Esophagus squamous epithelium (tissue), 5 donors: ENCODE results near the gene TACR2. TPM values are rescaled to one million over a fixed set of nuclear protein-coding genes. Genes with fewer than 3 reads are reported as not detected.
A peak's percentile ranks its signal among the peaks of the same experiment; 100 is the strongest.

Experiments used
- DNase-seq: peaks from one replicate; lab custom pipeline; 2025; lab: John Stamatoyannopoulos, UW
- H3K27ac ChIP-seq, 4 donors: fragments of 200-600 bp; sonication (generic); one replicate each; pipeline ENCODE4 v1.5.1; 2016 to 2019; ENCODE audit warnings: mild to moderate bottlenecking in 1 of 4
- H3K27me3 ChIP-seq, 4 donors: fragments of 200-600 bp; sonication (generic); 1 replicate in 3 of 4; 2 replicates in 1 of 4; pipeline versions ENCODE4 v1.5.1 to v1.6.0; 2017 to 2021; ENCODE audit warnings: antibody characterized with exemption in 1 of 4
- H3K36me3 ChIP-seq, 3 donors: fragments of 200-600 bp; sonication (generic); one replicate each; pipeline ENCODE4 v1.5.1; 2016 to 2019
- H3K4me1 ChIP-seq, 3 donors: fragments of 200-600 bp; sonication (generic); one replicate each; pipeline ENCODE4 v1.5.1; 2017 to 2019
- H3K4me3 ChIP-seq, 4 donors: fragments of 200-600 bp; sonication (generic); 1 replicate in 3 of 4; 2 replicates in 1 of 4; pipeline ENCODE4 v1.5.1; 2016 to 2019; ENCODE audit warnings: mild to moderate bottlenecking in 2 of 4, moderate library complexity in 1 of 4
- H3K9me3 ChIP-seq, 3 donors: fragments of 200-600 bp; sonication (generic); one replicate each; pipeline ENCODE4 v1.5.1; 2016 to 2019
- POLR2A ChIP-seq, 4 donors: fragments of 450-650 bp; IDR thresholded peaks; one replicate each; pipeline ENCODE4 v1.6.1; 2017; ENCODE audit warnings: antibody characterized with exemption in 4 of 4, mild to moderate bottlenecking in 4 of 4, moderate library complexity in 3 of 4
- WGBS, 2 donors: methylation state at CpG; one replicate each; pipeline ENCODE4 v1.1.5; 2018; 5-methylcytosine and 5-hydroxymethylcytosine counted together
- intact Hi-C: fragments of 100-400 bp; cut with DNase I; formaldehyde crosslinking; loops from one replicate; pipeline ENCODE4 v1.15.0; 2022
- total RNA-seq, 4 donors: library from RNA; depleted of rRNA; stranded (reverse); fragments of >200 nt; gene quantifications; one replicate each; pipeline ENCODE4 v1.1.0, GENCODE V29; 2016
- TF ChIP-seq, protein P1 (sequence below), 6 experiments: fragments of 450-650 bp in 4 of 6; fragments of 200-600 bp in 2 of 6; sonication (generic) in 2 of 6; IDR thresholded peaks; one replicate each; pipeline ENCODE4 v1.5.1; 2016 to 2019; ENCODE audit warnings: antibody characterized with exemption in 6 of 6, mild to moderate bottlenecking in 4 of 6, moderate library complexity in 4 of 6
- donor health status: DM: yes; HTN: yes; CAD: no.

Gene TACR2
- total RNA-seq, 4 donors from 2014 or later: 0.72 to 24.0 (median 4.4) TPM

DNA sequence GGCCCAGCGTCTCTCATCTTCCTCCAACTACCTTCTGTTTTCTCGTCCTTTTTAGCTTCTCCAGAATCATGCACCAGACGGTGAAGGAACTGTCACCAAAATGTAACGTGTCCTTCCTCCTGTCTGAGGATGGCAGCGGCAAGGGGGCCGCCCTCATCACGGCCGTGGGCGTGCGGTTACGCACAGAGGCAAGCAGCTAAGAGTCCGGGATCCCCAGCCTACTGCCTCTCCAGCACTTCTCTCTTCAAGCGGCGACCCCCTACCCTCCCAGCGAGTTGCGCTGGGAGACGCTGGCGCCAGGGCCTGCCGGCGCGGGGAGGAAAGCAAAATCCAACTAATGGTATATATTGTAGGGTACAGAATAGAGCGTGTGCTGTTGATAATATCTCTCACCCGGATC, 15.8 kb downstream of the TACR2 start:
- no peak for DNase-seq
- TF ChIP-seq POLR2A (IDR thresholded peaks at IDR 0.05): no peak
- TF ChIP-seq, protein P1, sequence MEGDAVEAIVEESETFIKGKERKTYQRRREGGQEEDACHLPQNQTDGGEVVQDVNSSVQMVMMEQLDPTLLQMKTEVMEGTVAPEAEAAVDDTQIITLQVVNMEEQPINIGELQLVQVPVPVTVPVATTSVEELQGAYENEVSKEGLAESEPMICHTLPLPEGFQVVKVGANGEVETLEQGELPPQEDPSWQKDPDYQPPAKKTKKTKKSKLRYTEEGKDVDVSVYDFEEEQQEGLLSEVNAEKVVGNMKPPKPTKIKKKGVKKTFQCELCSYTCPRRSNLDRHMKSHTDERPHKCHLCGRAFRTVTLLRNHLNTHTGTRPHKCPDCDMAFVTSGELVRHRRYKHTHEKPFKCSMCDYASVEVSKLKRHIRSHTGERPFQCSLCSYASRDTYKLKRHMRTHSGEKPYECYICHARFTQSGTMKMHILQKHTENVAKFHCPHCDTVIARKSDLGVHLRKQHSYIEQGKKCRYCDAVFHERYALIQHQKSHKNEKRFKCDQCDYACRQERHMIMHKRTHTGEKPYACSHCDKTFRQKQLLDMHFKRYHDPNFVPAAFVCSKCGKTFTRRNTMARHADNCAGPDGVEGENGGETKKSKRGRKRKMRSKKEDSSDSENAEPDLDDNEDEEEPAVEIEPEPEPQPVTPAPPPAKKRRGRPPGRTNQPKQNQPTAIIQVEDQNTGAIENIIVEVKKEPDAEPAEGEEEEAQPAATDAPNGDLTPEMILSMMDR (IDR thresholded peaks at IDR 0.05): no peak

DNA sequence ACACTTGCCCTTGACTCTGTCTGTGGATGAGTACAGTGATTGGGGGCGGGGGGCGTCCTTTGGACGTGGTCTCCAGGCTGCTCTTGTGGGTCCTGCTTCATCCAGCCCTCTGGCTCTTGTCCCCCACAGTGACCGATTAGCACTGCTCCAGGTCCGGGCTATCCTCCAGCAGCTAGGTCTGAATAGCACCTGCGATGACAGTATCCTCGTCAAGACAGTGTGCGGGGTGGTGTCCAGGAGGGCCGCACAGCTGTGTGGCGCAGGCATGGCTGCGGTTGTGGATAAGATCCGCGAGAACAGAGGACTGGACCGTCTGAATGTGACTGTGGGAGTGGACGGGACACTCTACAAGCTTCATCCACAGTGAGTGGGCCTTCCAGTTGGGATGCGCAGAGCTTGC, 18.3 kb downstream of the TACR2 start:
- TF ChIP-seq, protein P1 (IDR thresholded peaks at IDR 0.05): no peak
- no peak for TF ChIP-seq POLR2A (IDR thresholded peaks at IDR 0.05)
- intact Hi-C loops: no loop called here
- no peaks in the 10 kb centered on the region for H3K27me3 ChIP-seq
- H3K4me3 ChIP-seq: no peak overlapping the region
- no peak for DNase-seq
- H3K36me3 ChIP-seq: peaks cover 45 to 100% (median 46%) of the 10 kb centered on the region in 3 donors
- WGBS, 2 donors: 85 to 93% methylated on average over 11 to 14 of the region's 16 CpGs
- peak overlapping the region in 1 of 4 donors; percentile 26 for H3K27ac ChIP-seq
- peaks cover 0 to 30% (median 8%) of the 10 kb centered on the region in 3 donors for H3K4me1 ChIP-seq
- no peaks in the 10 kb centered on the region for H3K9me3 ChIP-seq

More for the DNA sequence above, 15.8 kb downstream of the TACR2 start:
- no peaks in the 10 kb centered on the region for H3K9me3 ChIP-seq
- H3K4me3 ChIP-seq: no peak overlapping the region
- no peak overlapping the region for H3K27ac ChIP-seq
- WGBS, 2 donors: 92 to 94% methylated on average over 15 to 20 of the region's 23 CpGs
- no peaks in the 10 kb centered on the region for H3K27me3 ChIP-seq
- H3K4me1 ChIP-seq: peaks cover 3 to 51% (median 8%) of the 10 kb centered on the region in 3 donors
- peaks cover 27 to 100% (median 35%) of the 10 kb centered on the region in 3 donors for H3K36me3 ChIP-seq
- intact Hi-C loops: no loop called here

DNA sequence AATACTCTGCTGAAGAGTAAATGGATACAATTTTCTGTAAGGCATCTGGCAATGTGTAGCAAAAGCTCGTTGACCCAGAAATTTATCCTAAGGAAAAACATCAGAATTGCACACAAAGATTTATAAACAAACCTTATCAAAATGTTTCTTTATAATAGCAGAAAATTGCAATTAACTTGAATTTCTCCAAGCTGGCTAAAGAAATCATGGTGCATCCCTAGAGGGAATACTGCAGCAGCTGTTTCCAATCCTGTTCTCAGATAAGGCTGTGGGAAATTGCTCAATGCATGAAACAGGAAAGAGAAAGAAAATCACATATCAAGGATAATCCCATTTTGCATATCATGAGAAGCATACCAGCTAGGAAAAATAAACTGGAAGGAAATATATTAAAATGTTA, 18.7 kb downstream of the TACR2 start:
- Histone ChIP-seq H3K27me3 (no peaks in the 10 kb centered on the region), H3K4me1 (peaks cover 0 to 26% (median 7%) of the 10 kb centered on the region in 3 donors), H3K36me3 (peaks cover 45 to 100% (median 51%) of the 10 kb centered on the region in 3 donors), H3K9me3 (no peaks in the 10 kb centered on the region), H3K27ac (no peak overlapping the region), H3K4me3 (no peak overlapping the region)
- WGBS, 2 donors: 72 to 89% methylated on average over 1 of the region's 1 CpG
- TF ChIP-seq, protein P1 (IDR thresholded peaks at IDR 0.05): no peak
- no peak for TF ChIP-seq POLR2A (IDR thresholded peaks at IDR 0.05)
- intact Hi-C loops: no loop called here
- no peak for DNase-seq

DNA sequence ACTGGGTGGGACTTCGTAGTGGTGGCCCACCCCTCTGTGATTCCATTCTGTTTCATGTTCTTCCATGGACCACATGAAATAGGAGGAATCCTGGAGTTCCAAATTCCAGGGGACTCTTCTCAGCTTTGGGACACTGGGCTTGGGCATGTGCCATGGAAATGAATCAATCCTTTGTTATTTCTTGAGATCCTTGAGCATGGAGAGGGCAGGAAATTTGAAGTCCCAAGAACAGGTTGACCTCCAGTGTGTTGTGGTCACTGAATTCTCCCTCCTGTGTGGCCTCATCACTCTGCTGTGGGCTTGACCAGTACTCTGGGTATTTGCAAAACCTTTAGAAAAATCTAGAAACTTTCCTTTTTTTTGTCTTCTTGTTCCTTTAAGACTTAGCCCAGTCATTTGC, 22.7 kb downstream of the TACR2 start:
- intact Hi-C loops: loop anchor here (5.0 kb wide), 1 partner anchor 157 kb away; no protein-coding TSS in a partner anchor
- no peaks in the 10 kb centered on the region for H3K27me3 ChIP-seq
- DNase-seq: no peak
- WGBS, 2 donors: 73 to 82% methylated on average over 1 of the region's 1 CpG
- H3K4me1 ChIP-seq: peaks cover 13 to 45% (median 20%) of the 10 kb centered on the region in 3 donors
- H3K27ac ChIP-seq: peak overlapping the region in 1 of 4 donors; percentile 87
- TF ChIP-seq, protein P1 (IDR thresholded peaks at IDR 0.05): no peak
- no peak for TF ChIP-seq POLR2A (IDR thresholded peaks at IDR 0.05)
- H3K9me3 ChIP-seq: no peaks in the 10 kb centered on the region
- H3K36me3 ChIP-seq: peaks cover 25 to 95% (median 33%) of the 10 kb centered on the region in 3 donors
- H3K4me3 ChIP-seq: no peak overlapping the region

DNA sequence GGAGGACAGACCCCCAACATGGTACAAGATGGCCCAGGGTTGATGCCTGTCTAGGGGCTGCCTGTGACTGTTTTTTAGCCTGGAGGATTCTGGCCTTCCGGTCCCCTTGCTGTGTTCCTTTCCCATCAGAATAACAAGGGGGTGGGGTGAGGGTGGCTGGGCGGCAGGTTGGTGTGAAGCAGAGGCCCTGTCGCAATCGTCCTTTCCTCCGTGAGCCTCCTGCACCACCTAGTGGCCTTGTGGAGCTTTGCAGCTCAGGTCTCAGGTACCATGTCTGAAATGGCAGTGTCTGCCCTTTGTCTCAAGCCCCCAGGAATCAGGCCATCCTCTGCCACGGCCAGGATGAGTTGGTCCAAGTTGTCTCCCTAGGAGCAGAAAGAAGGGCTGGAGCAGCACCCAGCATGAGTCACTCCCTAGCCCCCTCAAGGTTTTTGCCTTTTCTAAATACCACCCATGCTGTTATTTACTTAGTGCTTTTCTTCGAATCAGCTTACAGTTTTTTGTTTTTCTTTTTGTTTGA, 24.2 kb downstream of the TACR2 start:
- no peak overlapping the region for H3K4me3 ChIP-seq
- H3K9me3 ChIP-seq: no peaks in the 10 kb centered on the region
- H3K27ac ChIP-seq: peak overlapping the region; percentile 29 to 89 (median 82)
- DNase-seq: no peak
- TF ChIP-seq, protein P1 (IDR thresholded peaks at IDR 0.05): peak; percentile 89 to 99 (median 98)
- no peak for TF ChIP-seq POLR2A (IDR thresholded peaks at IDR 0.05)
- WGBS, 2 donors: 7 to 17% methylated on average over 5 of the region's 7 CpGs
- intact Hi-C loops: loop anchor here (5.0 kb wide), 1 partner anchor 155 kb away; no protein-coding TSS in a partner anchor
- peaks cover 18 to 95% (median 33%) of the 10 kb centered on the region in 3 donors for H3K36me3 ChIP-seq
- no peaks in the 10 kb centered on the region for H3K27me3 ChIP-seq
- H3K4me1 ChIP-seq: peaks cover 13 to 51% (median 20%) of the 10 kb centered on the region in 3 donors
